Lower lobe of right lung (tissue), 2 donors: ENCODE data around the gene AKAP5. TPM values are rescaled to one million over a fixed set of nuclear protein-coding genes. Genes with fewer than 3 reads are reported as not detected.

ENCODE experiments used
- ATAC-seq, 2 donors: fragments of 200-7000 bp; cut with Tn5 transposase; one replicate each; pipeline ENCODE4 v1.9.1; 2020 to 2022; ENCODE audit warnings: mild to moderate bottlenecking in 2 of 2, moderate library complexity in 2 of 2
- DNase-seq: peaks from one replicate; pipeline ENCODE4 v3.0.0-alpha.2; 2020
- H3K27ac ChIP-seq: fragments of 200-600 bp; one replicate; pipeline ENCODE4 v1.8.0; 2022
- H3K27me3 ChIP-seq: fragments of 200-600 bp; one replicate; pipeline ENCODE4 v1.8.0; 2022; ENCODE audit warnings: low read depth
- H3K36me3 ChIP-seq: fragments of 200-600 bp; one replicate; pipeline ENCODE4 v1.8.0; 2022; ENCODE audit warnings: mild to moderate bottlenecking
- H3K4me1 ChIP-seq: fragments of 200-600 bp; one replicate; pipeline ENCODE4 v1.8.0; 2022
- H3K4me3 ChIP-seq: fragments of 200-600 bp; one replicate; pipeline ENCODE4 v1.8.0; 2022; ENCODE audit warnings: mild to moderate bottlenecking
- H3K9me3 ChIP-seq: fragments of 200-600 bp; one replicate; pipeline ENCODE4 v1.8.0; 2022
- intact Hi-C: fragments of 100-400 bp; cut with DNase I; formaldehyde crosslinking; loops from one replicate; pipeline ENCODE4 v1.11.0; 2022
- total RNA-seq: library from RNA; stranded (reverse); fragmentation: NEBNext Ultra II Directional; extraction: Animal tissue kit (Norgen Biotek cat#: 25700); gene quantifications from one replicate; pipeline ENCODE4 v1.2.1, GENCODE V29; 2021
- TF ChIP-seq, protein P1 (sequence below): fragments of 200-600 bp; IDR thresholded peaks from one replicate; pipeline ENCODE4 v1.8.0; 2022; ENCODE audit warnings: antibody characterized with exemption, mild to moderate bottlenecking
- donor health status: DM: no; HTN: yes; CAD: no; lungs with severe emphysema.

The AKAP5 gene
- total RNA-seq, 1 donor from 2014 or later, result 4.8 TPM

- no peaks in the 10 kb centered on the region for H3K36me3 ChIP-seq
- H3K27me3 ChIP-seq, result no peaks in the 10 kb centered on the region
- peak overlapping the region; percentile 99 for H3K27ac ChIP-seq
- H3K4me3 ChIP-seq, result peak overlapping the region; percentile 78
- ATAC-seq (peak; percentile 70 to 74), DNase-seq (peak; percentile 94)
- intact Hi-C loops, result no loop called here
- TF ChIP-seq, protein P1, sequence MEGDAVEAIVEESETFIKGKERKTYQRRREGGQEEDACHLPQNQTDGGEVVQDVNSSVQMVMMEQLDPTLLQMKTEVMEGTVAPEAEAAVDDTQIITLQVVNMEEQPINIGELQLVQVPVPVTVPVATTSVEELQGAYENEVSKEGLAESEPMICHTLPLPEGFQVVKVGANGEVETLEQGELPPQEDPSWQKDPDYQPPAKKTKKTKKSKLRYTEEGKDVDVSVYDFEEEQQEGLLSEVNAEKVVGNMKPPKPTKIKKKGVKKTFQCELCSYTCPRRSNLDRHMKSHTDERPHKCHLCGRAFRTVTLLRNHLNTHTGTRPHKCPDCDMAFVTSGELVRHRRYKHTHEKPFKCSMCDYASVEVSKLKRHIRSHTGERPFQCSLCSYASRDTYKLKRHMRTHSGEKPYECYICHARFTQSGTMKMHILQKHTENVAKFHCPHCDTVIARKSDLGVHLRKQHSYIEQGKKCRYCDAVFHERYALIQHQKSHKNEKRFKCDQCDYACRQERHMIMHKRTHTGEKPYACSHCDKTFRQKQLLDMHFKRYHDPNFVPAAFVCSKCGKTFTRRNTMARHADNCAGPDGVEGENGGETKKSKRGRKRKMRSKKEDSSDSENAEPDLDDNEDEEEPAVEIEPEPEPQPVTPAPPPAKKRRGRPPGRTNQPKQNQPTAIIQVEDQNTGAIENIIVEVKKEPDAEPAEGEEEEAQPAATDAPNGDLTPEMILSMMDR, result no peak
- peaks cover 64% of the 10 kb centered on the region for H3K4me1 ChIP-seq
- no peaks in the 10 kb centered on the region for H3K9me3 ChIP-seq
Observed at GRCh38 chr14:64504897-64505794, 39.8 kb downstream of the AKAP5 start.

DNA sequence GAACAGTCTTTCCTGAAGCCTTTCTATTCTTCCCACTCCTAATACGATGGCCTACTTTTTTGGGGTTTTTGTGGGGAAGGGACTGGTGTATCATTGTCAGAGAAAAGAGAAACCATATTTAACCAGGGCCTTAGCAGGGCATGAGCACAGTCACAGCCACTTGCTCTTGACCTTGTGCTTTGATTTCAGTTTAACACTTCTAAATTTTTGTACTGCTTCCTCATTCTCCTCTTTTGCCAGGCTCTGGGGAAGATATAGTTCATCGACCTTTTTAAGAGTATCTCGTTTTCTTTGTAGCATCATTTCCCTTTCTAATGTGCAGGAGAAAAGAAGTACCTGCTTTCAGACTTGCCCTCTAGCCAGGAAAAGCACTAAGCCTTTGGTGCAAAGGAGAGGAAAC lies 41.4 kb downstream of the AKAP5 start:
- peak overlapping the region; percentile 78 for H3K4me3 ChIP-seq
- DNase-seq (no peak), ATAC-seq (no peak)
- peaks cover 68% of the 10 kb centered on the region for H3K4me1 ChIP-seq
- H3K9me3 ChIP-seq, result no peaks in the 10 kb centered on the region
- no peaks in the 10 kb centered on the region for H3K36me3 ChIP-seq
- peak overlapping the region; percentile 37 for H3K27ac ChIP-seq
- TF ChIP-seq, protein P1, result no peak
- no peaks in the 10 kb centered on the region for H3K27me3 ChIP-seq
- intact Hi-C loops, result no loop called here

GRCh38 chr14:64507376-64508156 lies 42.3 kb downstream of the AKAP5 start:
- ATAC-seq, result no peak
- Histone ChIP-seq H3K4me1 (peaks cover 66% of the 10 kb centered on the region), H3K27ac (no peak overlapping the region), H3K9me3 (no peaks in the 10 kb centered on the region), H3K36me3 (no peaks in the 10 kb centered on the region), H3K27me3 (no peaks in the 10 kb centered on the region), H3K4me3 (no peak overlapping the region)
- intact Hi-C loops, result no loop called here
- TF ChIP-seq, protein P1, result no peak
- DNase-seq, result no peak

GRCh38 chr14:64508215-64508776 lies 43.0 kb downstream of the AKAP5 start:
- intact Hi-C loops, result no loop called here
- Histone ChIP-seq H3K36me3 (no peaks in the 10 kb centered on the region), H3K4me3 (no peak overlapping the region), H3K4me1 (peaks cover 67% of the 10 kb centered on the region), H3K9me3 (no peaks in the 10 kb centered on the region), H3K27me3 (no peaks in the 10 kb centered on the region), H3K27ac (no peak overlapping the region)
- no peak for DNase-seq
- ATAC-seq, result no peak
- TF ChIP-seq, protein P1, result no peak

- ATAC-seq, result no peak
- H3K4me1 ChIP-seq, result peaks cover 69% of the 10 kb centered on the region
- intact Hi-C loops, result no loop called here
- TF ChIP-seq, protein P1, result no peak
- H3K9me3 ChIP-seq, result no peaks in the 10 kb centered on the region
- H3K36me3 ChIP-seq, result no peaks in the 10 kb centered on the region
- DNase-seq, result no peak
- H3K4me3 ChIP-seq, result no peak overlapping the region
- no peak overlapping the region for H3K27ac ChIP-seq
- no peaks in the 10 kb centered on the region for H3K27me3 ChIP-seq
Observed at GRCh38 chr14:64509036-64509435, 43.7 kb downstream of the AKAP5 start.
